Measurements from ENCODE around the gene PGLYRP2. TPM values are rescaled to one million over a fixed set of nuclear protein-coding genes. Genes with fewer than 3 reads are reported as not detected.

Gene PGLYRP2
- total and polyA plus RNA-seq, 9 of the 15 experiments (the other 6 are each of a cell fraction or from before 2014, with no cell fraction given): not detected

DNA sequence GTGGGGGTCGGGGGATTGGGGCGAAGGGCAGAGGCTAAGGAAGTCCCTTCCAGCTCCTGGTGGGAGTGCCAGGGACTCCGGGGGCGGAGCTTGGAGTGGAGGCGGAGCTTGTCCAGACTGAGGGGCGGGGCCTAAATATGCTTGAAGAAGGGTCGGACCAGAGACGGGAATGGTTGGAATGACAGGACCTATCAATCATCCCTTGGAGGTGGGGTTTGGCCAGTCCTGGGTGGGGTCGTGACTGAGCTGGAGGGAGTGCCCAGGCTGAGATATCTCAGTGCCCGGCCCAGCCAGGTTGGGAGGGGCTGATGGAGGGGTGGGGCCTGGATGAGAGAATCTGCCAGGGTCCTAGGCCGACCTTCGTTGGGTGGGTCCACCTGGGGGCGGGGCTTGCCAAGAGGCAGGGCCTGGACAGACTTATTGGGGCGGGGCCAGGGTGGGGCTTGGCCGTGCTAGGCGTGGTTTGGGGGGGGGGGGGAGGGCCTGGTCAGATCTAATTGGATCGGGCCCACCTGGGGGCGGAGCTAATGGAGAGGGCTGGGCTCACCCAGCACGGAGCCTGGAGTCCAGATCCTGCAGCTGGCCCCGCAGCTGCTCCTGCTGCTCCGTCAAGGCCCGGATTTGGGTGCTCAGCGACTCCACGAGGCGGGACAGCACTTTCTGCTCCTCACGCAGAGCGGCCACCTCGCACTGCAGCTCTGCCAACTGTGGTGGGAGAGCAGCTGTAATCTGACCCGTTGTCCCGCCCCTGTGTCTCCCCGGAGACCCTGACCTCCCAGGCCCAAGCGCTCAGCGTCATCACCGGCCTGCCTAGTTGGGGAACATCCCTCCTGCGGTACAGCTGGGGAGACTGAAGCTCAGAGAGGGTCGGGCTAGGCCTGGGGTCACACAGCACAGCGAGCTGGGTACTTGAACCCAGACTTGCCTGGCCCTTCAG is 26.9 kb downstream of the PGLYRP2 start (continued):
- TF ChIP-seq, protein P1, sequence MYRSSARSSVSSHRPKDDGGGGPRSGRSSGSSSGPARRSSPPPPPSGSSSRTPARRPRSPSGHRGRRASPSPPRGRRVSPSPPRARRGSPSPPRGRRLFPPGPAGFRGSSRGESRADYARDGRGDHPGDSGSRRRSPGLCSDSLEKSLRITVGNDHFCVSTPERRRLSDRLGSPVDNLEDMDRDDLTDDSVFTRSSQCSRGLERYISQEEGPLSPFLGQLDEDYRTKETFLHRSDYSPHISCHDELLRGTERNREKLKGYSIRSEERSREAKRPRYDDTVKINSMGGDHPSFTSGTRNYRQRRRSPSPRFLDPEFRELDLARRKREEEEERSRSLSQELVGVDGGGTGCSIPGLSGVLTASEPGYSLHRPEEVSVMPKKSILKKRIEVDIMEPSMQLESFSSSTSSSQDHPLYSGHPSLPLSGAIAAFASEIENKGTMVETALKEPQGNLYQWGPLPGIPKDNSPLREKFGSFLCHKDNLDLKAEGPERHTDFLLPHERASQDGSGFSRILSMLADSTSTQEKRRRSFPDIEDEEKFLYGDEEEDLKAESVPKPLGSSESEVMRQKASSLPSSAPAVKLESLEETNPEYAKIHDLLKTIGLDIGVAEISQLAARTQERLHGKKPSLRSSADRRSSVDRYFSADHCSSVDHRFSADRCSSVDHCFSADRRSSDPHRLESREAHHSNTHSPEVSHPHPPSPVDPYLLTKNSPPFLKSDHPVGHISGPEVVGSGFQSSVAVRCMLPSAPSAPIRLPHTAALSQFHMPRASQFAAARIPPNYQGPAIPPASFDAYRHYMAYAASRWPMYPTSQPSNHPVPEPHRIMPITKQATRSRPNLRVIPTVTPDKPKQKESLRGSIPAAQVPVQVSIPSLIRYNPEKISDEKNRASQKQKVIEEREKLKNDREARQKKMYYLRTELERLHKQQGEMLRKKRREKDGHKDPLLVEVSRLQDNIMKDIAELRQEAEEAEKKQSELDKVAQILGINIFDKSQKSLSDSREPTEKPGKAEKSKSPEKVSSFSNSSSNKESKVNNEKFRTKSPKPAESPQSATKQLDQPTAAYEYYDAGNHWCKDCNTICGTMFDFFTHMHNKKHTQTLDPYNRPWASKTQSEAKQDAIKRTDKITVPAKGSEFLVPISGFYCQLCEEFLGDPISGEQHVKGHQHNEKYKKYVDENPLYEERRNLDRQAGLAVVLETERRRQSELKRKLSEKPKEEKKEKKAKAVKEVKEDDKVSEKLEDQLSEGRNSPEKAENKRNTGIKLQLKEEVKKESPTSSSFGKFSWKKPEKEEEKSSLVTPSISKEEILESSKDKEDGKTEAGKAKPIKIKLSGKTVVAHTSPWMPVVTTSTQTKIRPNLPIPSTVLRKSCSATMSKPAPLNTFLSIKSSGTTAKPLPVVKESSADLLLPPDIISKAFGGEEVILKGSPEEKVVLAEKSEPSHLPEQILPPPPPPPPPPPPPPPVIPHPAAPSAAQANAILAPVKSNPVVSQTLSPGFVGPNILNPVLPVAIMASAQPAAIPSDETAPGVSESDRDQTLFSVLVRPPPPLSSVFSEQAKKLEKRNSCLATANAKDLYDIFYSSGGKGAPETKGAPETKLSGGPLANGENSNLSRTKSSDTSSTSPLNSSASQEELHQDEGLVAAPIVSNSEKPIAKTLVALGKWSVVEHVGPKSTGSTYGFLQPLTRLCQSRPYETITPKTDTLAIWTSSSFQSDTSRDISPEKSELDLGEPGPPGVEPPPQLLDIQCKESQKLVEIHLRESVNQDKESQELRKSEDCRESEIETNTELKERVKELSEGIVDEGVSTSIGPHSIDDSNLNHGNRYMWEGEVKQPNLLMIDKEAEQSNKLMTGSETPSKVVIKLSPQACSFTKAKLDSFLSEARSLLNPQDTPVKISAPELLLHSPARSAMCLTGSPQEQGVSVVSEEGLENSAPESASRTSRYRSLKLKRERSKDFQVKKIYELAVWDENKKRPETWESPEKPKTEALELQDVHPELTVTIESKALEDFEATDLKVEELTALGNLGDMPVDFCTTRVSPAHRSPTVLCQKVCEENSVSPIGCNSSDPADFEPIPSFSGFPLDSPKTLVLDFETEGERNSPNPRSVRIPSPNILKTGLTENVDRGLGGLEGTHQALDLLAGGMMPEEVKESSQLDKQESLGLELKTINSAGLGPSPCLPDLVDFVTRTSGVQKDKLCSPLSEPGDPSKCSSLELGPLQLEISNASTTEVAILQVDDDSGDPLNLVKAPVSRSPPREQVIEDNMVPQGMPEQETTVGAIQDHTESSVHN (IDR thresholded peaks at IDR 0.05; ENCODE audit: borderline replicate concordance in 1 of 2, low read depth in 1 of 2): no peak
- peak; percentile 51 for TF ChIP-seq SAP30 (IDR thresholded peaks at IDR 0.05; ENCODE audit: borderline replicate concordance, insufficient read depth, low read depth, low read length, poor library complexity, severe bottlenecking)
- no peak for TF ChIP-seq POLR2A (conservative IDR thresholded peaks at IDR 0.05)
- TF ChIP-seq CHD2 (IDR thresholded peaks at IDR 0.05; ENCODE audit: low read depth, low read length): no peak
- TF ChIP-seq CBX8 (IDR thresholded peaks at IDR 0.05; ENCODE audit: borderline replicate concordance, extremely low read depth, low read depth, low read length, poor library complexity, severe bottlenecking): no peak
- TF ChIP-seq ZEB2 (IDR thresholded peaks at IDR 0.05): no peak
- TF ChIP-seq RAD51 (IDR thresholded peaks at IDR 0.05; ENCODE audit: borderline replicate concordance, low read depth): no peak
- TF ChIP-seq DACH1 (IDR thresholded peaks at IDR 0.05; ENCODE audit: partially characterized antibody): peak; percentile 41
- no peak for TF ChIP-seq KDM2B (CRISPR knock-in tag; IDR thresholded peaks at IDR 0.05)
- no peak for TF ChIP-seq ZZZ3 (IDR thresholded peaks at IDR 0.05)
- no peak for TF ChIP-seq SMAD4 (CRISPR knock-in tag; conservative IDR thresholded peaks at IDR 0.05)
- TF ChIP-seq, protein P2, sequence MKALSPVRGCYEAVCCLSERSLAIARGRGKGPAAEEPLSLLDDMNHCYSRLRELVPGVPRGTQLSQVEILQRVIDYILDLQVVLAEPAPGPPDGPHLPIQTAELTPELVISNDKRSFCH (CRISPR knock-in tag; IDR thresholded peaks at IDR 0.05): no peak
- TF ChIP-seq, protein P2 (tag; IDR thresholded peaks at IDR 0.05): no peak
- no peak for TF ChIP-seq NR2C1 (IDR thresholded peaks at IDR 0.05)
- no peak for TF ChIP-seq NR2C1 (tag; IDR thresholded peaks at IDR 0.05)
- TF ChIP-seq, protein P3, sequence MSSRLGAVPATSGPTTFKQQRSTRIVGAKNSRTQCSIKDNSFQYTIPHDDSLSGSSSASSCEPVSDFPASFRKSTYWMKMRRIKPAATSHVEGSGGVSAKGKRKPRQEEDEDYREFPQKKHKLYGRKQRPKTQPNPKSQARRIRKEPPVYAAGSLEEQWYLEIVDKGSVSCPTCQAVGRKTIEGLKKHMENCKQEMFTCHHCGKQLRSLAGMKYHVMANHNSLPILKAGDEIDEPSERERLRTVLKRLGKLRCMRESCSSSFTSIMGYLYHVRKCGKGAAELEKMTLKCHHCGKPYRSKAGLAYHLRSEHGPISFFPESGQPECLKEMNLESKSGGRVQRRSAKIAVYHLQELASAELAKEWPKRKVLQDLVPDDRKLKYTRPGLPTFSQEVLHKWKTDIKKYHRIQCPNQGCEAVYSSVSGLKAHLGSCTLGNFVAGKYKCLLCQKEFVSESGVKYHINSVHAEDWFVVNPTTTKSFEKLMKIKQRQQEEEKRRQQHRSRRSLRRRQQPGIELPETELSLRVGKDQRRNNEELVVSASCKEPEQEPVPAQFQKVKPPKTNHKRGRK (tag; IDR thresholded peaks at IDR 0.05): no peak
- TF ChIP-seq NR2C2 (CRISPR knock-in tag; IDR thresholded peaks at IDR 0.05): no peak
- TF ChIP-seq NR2C2 (tag; IDR thresholded peaks at IDR 0.05): no peak
